Ureter (tissue), 1 donor: Measurements from ENCODE around the gene TMEM87A. TPM values are rescaled to one million over a fixed set of nuclear protein-coding genes. Genes with fewer than 3 reads are reported as not detected.

Experiments used
- DNase-seq: peaks from one replicate; pipeline ENCODE4 v3.0.0-alpha.2; 2020; ENCODE audit warnings: low spot score
- total RNA-seq: library from RNA; stranded (reverse); gene quantifications from one replicate; pipeline ENCODE4 v1.2.4, GENCODE V29; 2023
- donor health status: DM: yes; HTN: yes; CAD: no.

The TMEM87A gene
- total RNA-seq, 1 donor from 2014 or later: 87.4 TPM

GRCh38 chr15:42206406-42206805, 66.8 kb downstream of the TMEM87A start:
- DNase-seq: no peak

DNA sequence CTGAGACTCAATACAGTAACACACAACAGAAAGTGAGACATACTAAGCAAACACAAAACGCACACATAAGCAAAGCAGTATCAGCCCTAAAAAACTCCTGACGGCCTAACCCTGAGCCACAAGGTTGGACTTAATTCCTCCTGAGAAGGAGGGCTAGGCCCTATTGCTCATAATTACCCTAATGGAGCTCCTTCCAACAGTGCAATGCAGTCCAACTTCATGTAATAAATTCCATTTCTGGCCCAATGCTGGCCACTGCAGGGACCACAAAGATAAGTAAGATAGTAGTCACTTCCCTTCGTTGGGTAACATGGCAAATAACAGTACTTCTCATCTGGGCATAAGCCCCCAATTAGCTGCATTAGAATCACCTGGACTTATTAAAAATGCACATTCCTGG, 69.3 kb downstream of the TMEM87A start:
- no peak for DNase-seq

DNA sequence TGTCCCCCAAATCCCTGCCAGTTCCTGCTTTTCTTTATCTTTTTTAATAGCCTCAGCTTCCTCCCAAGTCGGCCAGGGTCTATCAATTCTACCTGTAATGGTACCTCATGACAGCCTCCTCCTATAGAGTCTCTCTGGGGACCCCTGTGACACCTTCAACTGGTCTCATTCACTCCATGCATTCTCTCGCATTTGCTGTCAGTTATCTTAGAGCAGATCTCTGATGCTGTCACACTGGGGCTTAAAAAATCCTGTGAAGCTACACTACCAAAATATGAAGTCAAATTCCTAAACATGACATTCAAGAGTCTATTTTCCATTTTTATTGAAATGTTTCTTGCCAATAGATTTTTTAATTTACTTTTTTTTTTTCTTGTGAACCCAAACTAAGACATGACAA, 70.6 kb downstream of the TMEM87A start:
- no peak for DNase-seq

GRCh38 chr15:42201801-42202200, 71.4 kb downstream of the TMEM87A start:
- DNase-seq: no peak

DNA sequence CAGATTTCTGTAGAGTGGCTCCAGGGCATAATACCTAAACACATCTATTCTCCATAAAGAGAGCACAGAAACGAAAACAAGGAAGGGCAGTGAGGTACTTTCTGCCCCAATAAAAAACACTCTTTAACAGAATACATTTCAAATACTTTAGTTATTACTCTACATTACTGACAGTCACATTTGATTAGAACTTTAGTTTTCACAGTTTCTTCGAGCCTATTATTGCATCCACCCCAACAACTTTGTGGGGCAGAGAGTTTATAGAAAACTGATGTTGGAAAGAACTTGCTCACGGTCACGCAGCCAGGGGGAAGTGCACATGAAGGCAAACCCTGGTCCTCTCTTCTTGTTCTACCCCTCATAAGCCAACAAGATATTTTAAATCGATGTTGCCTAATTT, 74.1 kb downstream of the TMEM87A start:
- DNase-seq: no peak

DNA sequence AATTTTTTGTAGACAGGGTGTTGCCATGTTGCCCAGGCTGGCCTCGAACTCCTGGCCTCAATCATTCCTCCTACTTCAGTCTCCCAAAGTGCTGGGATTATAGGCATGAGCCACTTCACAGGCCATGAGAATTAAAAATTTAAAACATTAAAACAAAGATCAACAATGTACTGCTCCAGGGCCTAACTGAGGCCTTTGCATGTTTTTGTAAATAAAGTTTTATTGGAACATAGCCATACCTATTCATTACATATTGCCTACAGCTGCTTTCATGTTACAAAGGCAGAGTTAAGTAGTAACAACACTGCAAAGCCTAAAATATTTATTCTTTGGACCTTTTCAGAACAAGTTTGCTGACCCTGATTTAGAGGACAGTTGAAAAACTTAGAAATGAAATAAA, 74.7 kb downstream of the TMEM87A start:
- DNase-seq: no peak

- no peak for DNase-seq
Observed at GRCh38 chr15:42194513-42194912, 78.7 kb downstream of the TMEM87A start.

GRCh38 chr15:42193383-42193782, 79.8 kb downstream of the TMEM87A start:
- no peak for DNase-seq

- DNase-seq: no peak
Observed at GRCh38 chr15:42191610-42192346, 81.5 kb downstream of the TMEM87A start.

GRCh38 chr15:42190370-42190769, 82.9 kb downstream of the TMEM87A start:
- no peak for DNase-seq

DNA sequence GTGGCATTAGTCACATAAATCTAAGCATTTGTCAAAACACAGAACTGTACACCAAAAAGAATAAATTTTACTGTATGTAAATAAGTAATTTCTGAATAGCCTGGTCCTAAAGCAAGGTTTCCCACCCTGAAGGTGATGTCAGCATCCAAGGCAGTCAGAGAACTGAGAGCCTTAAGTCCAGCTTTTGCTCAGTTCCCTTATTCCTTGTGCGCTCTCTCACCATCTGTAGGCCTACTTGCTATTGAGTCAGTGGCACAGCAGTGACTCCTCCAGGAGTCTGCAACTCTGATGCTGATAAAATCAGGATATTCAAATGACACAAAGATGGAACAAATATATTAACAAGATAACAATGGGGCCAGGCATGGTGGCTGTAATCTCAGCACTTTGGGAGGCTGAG, 87.4 kb downstream of the TMEM87A start:
- no peak for DNase-seq

DNA sequence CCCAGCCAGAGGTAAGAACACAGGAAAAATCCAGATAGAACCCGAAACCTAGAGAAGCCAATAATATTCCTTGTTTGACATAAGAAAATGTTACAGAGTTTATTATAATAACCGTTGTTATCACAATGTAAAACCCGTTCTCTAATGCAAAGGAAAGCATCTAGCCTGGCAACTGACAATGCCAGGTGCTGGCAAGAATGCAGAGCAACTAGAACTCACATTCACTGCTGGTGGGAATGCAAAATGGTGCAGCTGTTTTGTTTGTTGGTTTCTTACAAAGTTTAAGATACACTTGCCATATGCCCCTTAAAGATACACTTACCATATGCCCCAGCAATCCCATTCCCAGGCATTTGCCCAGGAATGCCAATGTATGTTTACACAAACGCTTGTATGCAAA, 88.5 kb downstream of the TMEM87A start:
- DNase-seq: no peak

- no peak for DNase-seq
Observed at GRCh38 chr15:42184296-42184695, 88.9 kb downstream of the TMEM87A start.

DNA sequence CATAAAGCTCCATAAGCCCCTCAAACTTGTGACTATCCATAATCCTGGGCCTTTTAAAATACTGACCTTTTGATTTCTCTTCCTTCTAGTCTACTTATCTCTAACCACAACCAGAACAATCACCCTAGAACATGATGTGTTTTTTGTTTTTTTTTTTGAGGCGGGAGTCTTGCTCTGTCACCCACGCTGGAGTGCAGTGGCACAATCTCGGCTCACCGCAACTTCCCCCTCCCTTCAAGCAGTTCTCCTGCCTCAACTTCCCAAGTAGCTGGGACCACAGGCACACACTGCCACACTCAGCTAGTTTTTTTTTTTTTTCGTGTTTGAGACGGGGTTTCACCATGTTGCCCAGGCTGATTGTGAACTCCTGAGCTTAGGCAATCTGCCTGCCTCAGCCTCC, 90.3 kb downstream of the TMEM87A start:
- DNase-seq: no peak

- no peak for DNase-seq
Observed at GRCh38 chr15:42182328-42182886, 90.8 kb downstream of the TMEM87A start.

DNA sequence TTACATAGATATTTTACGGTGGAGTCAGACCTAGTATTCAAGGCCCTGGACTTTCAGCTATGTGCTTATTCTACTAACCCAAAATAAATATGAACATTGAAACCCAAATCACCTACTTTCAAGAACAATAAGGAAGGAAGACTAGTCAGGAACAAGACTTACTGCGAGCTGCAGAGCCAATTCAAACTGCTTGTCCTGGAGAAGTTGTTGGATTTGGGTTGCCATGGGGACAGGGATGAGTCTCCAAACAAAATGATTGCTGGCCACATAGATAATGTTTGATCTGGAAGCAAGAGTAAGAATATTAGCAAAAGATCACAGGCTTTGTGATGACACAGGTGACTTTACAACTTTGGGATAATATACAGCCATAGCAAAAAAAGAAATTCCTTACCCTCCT, 95.2 kb downstream of the TMEM87A start:
- DNase-seq: no peak

- DNase-seq: no peak
Observed at GRCh38 chr15:42175671-42176070, 97.6 kb downstream of the TMEM87A start.

DNA sequence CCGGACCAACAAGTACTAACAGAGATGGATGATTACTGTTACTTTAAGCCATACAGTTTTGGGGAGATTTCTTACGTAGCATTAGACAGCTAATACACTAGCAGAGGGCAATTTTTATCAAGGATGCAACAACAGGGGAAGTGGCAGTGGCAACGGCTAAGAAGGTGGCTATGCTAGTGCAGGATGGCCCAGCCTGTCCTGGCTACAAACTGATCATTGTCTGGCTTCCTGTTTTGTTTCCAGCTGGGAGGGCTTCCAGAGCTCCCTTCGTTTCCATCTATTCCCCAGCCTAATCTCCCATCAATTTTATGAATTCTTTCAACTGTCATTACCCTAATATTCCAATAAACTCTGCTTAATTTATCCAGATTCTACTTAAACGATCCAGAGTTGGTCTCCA, 100.8 kb downstream of the TMEM87A start:
- DNase-seq: no peak

DNA sequence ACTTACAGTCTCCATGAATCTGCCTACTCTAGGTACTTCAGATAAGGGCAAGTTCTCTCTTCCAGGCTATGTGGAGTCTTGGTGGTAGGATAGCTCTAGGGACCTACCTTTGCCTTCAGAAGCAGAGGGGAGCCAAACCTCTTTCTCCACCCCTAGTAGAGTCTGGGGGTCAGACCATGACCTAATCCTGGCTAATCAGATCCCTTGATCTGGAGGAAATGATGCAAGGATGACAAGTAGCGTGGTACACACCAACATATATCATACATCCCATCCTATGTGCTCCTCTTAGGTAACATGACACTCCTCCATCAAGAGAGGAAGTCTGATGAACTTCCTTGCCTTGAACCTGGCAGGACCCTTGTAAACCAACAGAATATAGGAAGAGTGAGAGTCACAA, 101.4 kb downstream of the TMEM87A start:
- no peak for DNase-seq

- DNase-seq: no peak
Observed at GRCh38 chr15:42171122-42171521, 102.1 kb downstream of the TMEM87A start.

DNA sequence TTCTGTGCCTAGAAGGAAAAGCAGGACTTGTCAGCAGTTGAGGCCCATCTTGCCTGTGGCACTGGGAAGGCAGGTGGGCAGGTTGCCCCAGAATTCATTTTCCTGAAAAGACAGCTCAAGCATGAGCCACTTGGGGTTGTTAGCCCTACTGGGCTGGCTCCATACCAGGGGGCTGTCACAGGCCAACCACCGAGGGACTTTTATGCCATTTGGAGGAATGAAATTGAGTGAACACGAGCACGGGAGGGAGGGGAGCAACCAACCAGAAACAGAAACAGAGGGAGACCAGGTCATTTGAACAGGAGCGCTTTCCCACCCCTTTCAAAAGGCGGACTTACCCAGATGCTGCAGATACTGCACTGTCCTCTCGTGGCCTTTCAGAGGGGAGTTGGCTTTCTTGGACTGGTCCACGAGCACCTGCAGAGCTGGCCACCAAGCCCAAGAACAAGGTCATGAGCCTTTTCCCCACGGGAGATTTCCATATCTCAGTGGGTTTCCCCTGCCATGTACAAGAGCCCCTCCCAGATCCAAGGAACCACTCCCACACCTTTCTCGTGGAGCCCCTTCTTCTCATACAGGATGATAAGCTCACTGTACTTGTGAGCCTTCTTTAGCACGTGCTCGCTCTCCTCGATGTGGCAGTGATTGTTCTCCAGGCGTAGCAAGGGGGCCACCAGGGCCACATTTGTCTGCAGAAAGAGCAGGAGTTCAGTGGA, 106.8 kb downstream of the TMEM87A start:
- DNase-seq: no peak

DNA sequence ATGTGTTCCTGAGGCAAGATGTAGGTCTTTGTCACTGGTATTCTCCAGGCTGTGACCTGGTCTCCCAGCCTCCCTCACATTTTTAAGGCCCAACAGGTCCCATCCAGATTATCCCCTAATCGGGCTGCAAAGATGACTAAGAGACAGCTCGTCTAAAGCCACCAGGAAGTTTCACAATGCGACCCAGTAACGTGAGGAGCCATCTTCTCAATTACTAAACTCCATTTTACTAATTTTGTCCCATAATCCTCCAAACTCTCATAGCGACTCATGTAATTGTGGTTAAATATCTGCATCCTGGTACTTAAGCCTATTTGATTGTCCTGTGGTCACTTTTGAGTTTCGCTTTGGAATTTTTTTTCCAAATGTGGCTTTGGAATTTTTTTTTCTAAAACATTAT, 108.1 kb downstream of the TMEM87A start:
- DNase-seq: no peak

- DNase-seq: no peak
Observed at GRCh38 chr15:42163947-42164550, 109.2 kb downstream of the TMEM87A start.
